Ovary (tissue), 9 donors: ENCODE results near the gene IQSEC2. TPM values are rescaled to one million over a fixed set of nuclear protein-coding genes. Genes with fewer than 3 reads are reported as not detected.

Experiments used
- DNase-seq, 5 donors: peaks; one replicate each; pipeline ENCODE4 v3.0.0-alpha.2; 2019 to 2020
- H3K27ac ChIP-seq, 2 donors: fragments of 200-600 bp; one replicate each; pipeline versions ENCODE4 v1.5.1 to v1.8.0; 2019 to 2022
- H3K27me3 ChIP-seq: fragments of 200-600 bp; one replicate; pipeline ENCODE4 v1.8.0; 2022
- H3K36me3 ChIP-seq: fragments of 200-600 bp; sonication (generic); one replicate; pipeline ENCODE4 v1.5.1; 2019
- H3K4me1 ChIP-seq: one replicate; pipeline ENCODE4 v1.8.1; 2013; ENCODE audit warnings: mild to moderate bottlenecking, moderate library complexity; ENCODE audit not compliant: insufficient read depth
- H3K4me3 ChIP-seq: fragments of 200-600 bp; sonication (generic); one replicate; pipeline ENCODE4 v1.5.1; 2017
- H3K9me3 ChIP-seq, 2 donors: fragments of 200-600 bp in 1 of 2; sonication (generic) in 1 of 2; one replicate each; pipeline versions ENCODE4 v1.5.1 to v1.8.1; 2013 to 2019; ENCODE audit warnings: mild to moderate bottlenecking in 1 of 2, moderate library complexity in 1 of 2
- CTCF ChIP-seq, 3 donors: fragments of 450-650 bp in 2 of 3; fragments of 200-600 bp in 1 of 3; IDR thresholded peaks; one replicate each; pipeline versions ENCODE4 v1.5.1 to v1.8.0; 2016 to 2022; ENCODE audit warnings: antibody characterized with exemption in 3 of 3, mild to moderate bottlenecking in 1 of 3
- EP300 ChIP-seq: sonication (generic); formaldehyde crosslinking; IDR thresholded peaks from one replicate; pipeline ENCODE4 v1.6.1; 2017; ENCODE audit warnings: antibody characterized with exemption
- POLR2A ChIP-seq: fragments of 450-650 bp; IDR thresholded peaks from one replicate; pipeline ENCODE4 v1.6.1; 2017; ENCODE audit warnings: antibody characterized with exemption, mild to moderate bottlenecking, moderate library complexity
- WGBS, 3 donors: extraction: QIAGEN DNeasy Blood & Tissue Kit in 1 of 3; methylation state at CpG; one replicate each; pipeline versions ENCODE4 v1.1.5 to v1.1.7; 2013 to 2017; 5-methylcytosine and 5-hydroxymethylcytosine counted together
- intact Hi-C, 4 donors: fragments of 100-400 bp; cut with DNase I; formaldehyde crosslinking; loops; one replicate each; pipeline versions ENCODE4 v1.11.0 to v1.15.1; 2022 to 2023
- polyA plus RNA-seq, 2 donors: library from polyadenylated mRNA; stranded (reverse); fragments of 200-250 nt in 1 of 2; fragments of 350-450 nt in 1 of 2; fragmentation: Illumina TruSeq in 1 of 2; extraction: RNeasy Lipid Tissue Mini Kit (QIAGEN cat#74804) in 1 of 2; gene quantifications; one replicate each; pipeline ENCODE4 v1.2.3, GENCODE V29; 2013 to 2014
- total RNA-seq, 7 donors: library from RNA; depleted of rRNA in 2 of 7; stranded (reverse); fragments of >200 nt in 2 of 7; fragmentation: NEBNext Ultra II Directional in 3 of 7; extraction: Animal tissue kit (Norgen Biotek cat#: 25700) in 3 of 7; gene quantifications; one replicate each; pipeline versions ENCODE4 v1.1.0 to v1.2.4, GENCODE V29; 2016 to 2023
- donor health status: DM: no; HTN: no; CAD: no; lungs with moderate emphysema.
- donor health status: DM: no; HTN: no; CAD: no.
- donor health status: Bipolar disorder and iron deficiency.
- donor health status: DM: yes; HTN: yes; CAD: no.
- donor health status: DM: no; HTN: no; CAD: no.
- donor health status: DM: yes; HTN: yes; CAD: no.

The IQSEC2 gene
- total and polyA plus RNA-seq, 9 donors, result 8.2 to 20.1 (median 11.9) TPM

GRCh38 chrX:53251307-53251706 lies 30.1 kb downstream of the IQSEC2 start:
- Histone ChIP-seq H3K27ac (no peak overlapping the region), H3K4me3 (no peak overlapping the region), H3K27me3 (no peaks in the 10 kb centered on the region), H3K9me3 (no peaks in the 10 kb centered on the region), H3K4me1 (no peaks in the 10 kb centered on the region), H3K36me3 (no peaks in the 10 kb centered on the region)
- intact Hi-C loops, result no loop called here
- TF ChIP-seq POLR2A, result no peak
- TF ChIP-seq CTCF (IDR thresholded peaks at IDR 0.05), result no peak
- TF ChIP-seq EP300, result no peak
- no peak for DNase-seq
- WGBS, 3 donors, result 12 to 41% (median 26%) methylated on average over 2 of the region's 2 CpGs

GRCh38 chrX:53250556-53250955 lies 30.8 kb downstream of the IQSEC2 start:
- Histone ChIP-seq H3K4me1 (no peaks in the 10 kb centered on the region), H3K9me3 (no peaks in the 10 kb centered on the region), H3K4me3 (no peak overlapping the region), H3K36me3 (no peaks in the 10 kb centered on the region), H3K27me3 (no peaks in the 10 kb centered on the region), H3K27ac (no peak overlapping the region)
- no peak for DNase-seq
- whole genome bisulfite sequencing, 3 donors, result 87 to 91% (median 89%) methylated on average over 13 to 19 of the region's 19 CpGs
- TF ChIP-seq EP300 (no peak), CTCF (IDR thresholded peaks at IDR 0.05) (no peak), POLR2A (no peak)
- intact Hi-C loops, result no loop called here

- DNase-seq, result no peak
- intact Hi-C loops, result no loop called here
- TF ChIP-seq CTCF (IDR thresholded peaks at IDR 0.05) (no peak), EP300 (no peak), POLR2A (no peak)
- no peaks in the 10 kb centered on the region for H3K36me3 ChIP-seq
- H3K27ac ChIP-seq, result no peak overlapping the region
- no peaks in the 10 kb centered on the region for H3K9me3 ChIP-seq
- no peak overlapping the region for H3K4me3 ChIP-seq
- 80 to 92% (median 87%) methylated on average over 1 of the region's 1 CpG for WGBS, 3 donors
- H3K27me3 ChIP-seq, result no peaks in the 10 kb centered on the region
- H3K4me1 ChIP-seq, result no peaks in the 10 kb centered on the region
Observed at GRCh38 chrX:53249408-53250042, 31.9 kb downstream of the IQSEC2 start.

- H3K4me3 ChIP-seq, result no peak overlapping the region
- no peaks in the 10 kb centered on the region for H3K4me1 ChIP-seq
- intact Hi-C loops, result no loop called here
- TF ChIP-seq EP300, result no peak
- no peak for TF ChIP-seq POLR2A
- TF ChIP-seq CTCF (IDR thresholded peaks at IDR 0.05), result no peak
- no peaks in the 10 kb centered on the region for H3K27me3 ChIP-seq
- 88 to 89% (median 88%) methylated on average over 10 of the region's 10 CpGs for WGBS, 3 donors
- H3K9me3 ChIP-seq, result no peaks in the 10 kb centered on the region
- no peak for DNase-seq
- no peaks in the 10 kb centered on the region for H3K36me3 ChIP-seq
- H3K27ac ChIP-seq, result no peak overlapping the region
Observed at GRCh38 chrX:53247928-53248327, 33.5 kb downstream of the IQSEC2 start.
